Trophoblast cell (in vitro differentiated cells and primary cell): ENCODE measurements around the gene AXIN1.

Experiments
- DNase-seq, 2 donors: peaks; one replicate each; pipeline ENCODE4 v3.0.0-alpha.2; 2016
- H2AFZ ChIP-seq: 2 replicates; pipeline ENCODE4 v1.6.1; 2013; ENCODE audit warnings: low read length, moderate library complexity, mild to moderate bottlenecking; ENCODE audit not compliant: insufficient read depth, poor library complexity
- H2AK5ac ChIP-seq: 2 replicates; pipeline ENCODE4 v1.6.1; 2013; ENCODE audit warnings: mild to moderate bottlenecking, low read length
- H2BK120ac ChIP-seq: 2 replicates; pipeline ENCODE4 v1.6.1; 2013; ENCODE audit warnings: low read length, mild to moderate bottlenecking, moderate library complexity; ENCODE audit not compliant: insufficient read depth, poor library complexity
- H2BK12ac ChIP-seq: 2 replicates; pipeline ENCODE4 v1.6.1; 2013; ENCODE audit warnings: mild to moderate bottlenecking, low read length, moderate library complexity
- H2BK5ac ChIP-seq: 2 replicates; pipeline ENCODE4 v1.6.1; 2013; ENCODE audit warnings: low read length, low read depth, moderate library complexity, mild to moderate bottlenecking; ENCODE audit not compliant: poor library complexity
- H3K14ac ChIP-seq: 2 replicates; pipeline ENCODE4 v1.6.1; 2013; ENCODE audit warnings: mild to moderate bottlenecking, low read length
- H3K18ac ChIP-seq: 2 replicates; pipeline ENCODE4 v1.6.1; 2013; ENCODE audit warnings: mild to moderate bottlenecking, low read length
- H3K23ac ChIP-seq: 2 replicates; pipeline ENCODE4 v1.6.1; 2013; ENCODE audit warnings: low read length
- H3K27ac ChIP-seq: 2 replicates; pipeline ENCODE4 v1.5.1; 2013; ENCODE audit warnings: low read depth, mild to moderate bottlenecking, inconsistent platforms, low read length, moderate library complexity
- H3K27me3 ChIP-seq: 2 replicates; pipeline ENCODE4 v1.6.1; 2013; ENCODE audit warnings: inconsistent platforms, mild to moderate bottlenecking, low read length, moderate library complexity; ENCODE audit not compliant: insufficient read depth
- H3K36me3 ChIP-seq, 2 experiments: 1 replicate in 1 of 2; 2 replicates in 1 of 2; pipeline ENCODE4 v1.6.1; 2013; ENCODE audit warnings: low read length in 2 of 2, mild to moderate bottlenecking in 2 of 2, moderate library complexity in 1 of 2; ENCODE audit not compliant: insufficient read depth in 2 of 2, control insufficient read depth in 1 of 2
- H3K4ac ChIP-seq: 2 replicates; pipeline ENCODE4 v1.6.1; 2013; ENCODE audit warnings: low read depth, mild to moderate bottlenecking, low read length, moderate library complexity
- H3K4me1 ChIP-seq, 2 experiments: 1 replicate in 1 of 2; 2 replicates in 1 of 2; pipeline ENCODE4 v1.6.1; 2013; ENCODE audit warnings: low read length in 2 of 2, mild to moderate bottlenecking in 2 of 2, moderate library complexity in 1 of 2; ENCODE audit not compliant: insufficient read depth in 2 of 2, control insufficient read depth in 1 of 2
- H3K4me2 ChIP-seq: 2 replicates; pipeline ENCODE4 v1.6.1; 2013; ENCODE audit warnings: inconsistent platforms, mild to moderate bottlenecking, low read length, moderate library complexity
- H3K4me3 ChIP-seq: 2 replicates; pipeline ENCODE4 v1.5.1; 2013; ENCODE audit warnings: mild to moderate bottlenecking, low read depth, low read length, inconsistent platforms
- H3K79me1 ChIP-seq: one replicate; pipeline ENCODE4 v1.6.1; 2013; ENCODE audit warnings: low read length
- H3K79me2 ChIP-seq: 2 replicates; pipeline ENCODE4 v1.6.1; 2013; ENCODE audit warnings: low read length, mild to moderate bottlenecking; ENCODE audit not compliant: control insufficient read depth, insufficient read depth, poor library complexity
- H3K9ac ChIP-seq: 2 replicates; pipeline ENCODE4 v1.6.1; 2013; ENCODE audit warnings: mild to moderate bottlenecking, low read length
- H3K9me3 ChIP-seq: 2 replicates; pipeline ENCODE4 v1.6.1; 2013; ENCODE audit warnings: low read depth, mild to moderate bottlenecking, control low read depth, inconsistent platforms, low read length; ENCODE audit not compliant: insufficient read depth
- H4K12ac ChIP-seq: 2 replicates; pipeline ENCODE4 v1.6.1; 2013; ENCODE audit warnings: low read depth, mild to moderate bottlenecking, low read length, moderate library complexity
- H4K8ac ChIP-seq: 2 replicates; pipeline ENCODE4 v1.6.1; 2013; ENCODE audit warnings: low read depth, mild to moderate bottlenecking, low read length, moderate library complexity
- H4K91ac ChIP-seq: one replicate; pipeline ENCODE4 v1.6.1; 2013; ENCODE audit warnings: low read depth, mild to moderate bottlenecking, low read length, moderate library complexity
- WGBS: extraction: QIAGEN DNeasy Blood & Tissue Kit; methylation state at CpG from one replicate; pipeline ENCODE4 v1.1.7; 2013; ENCODE audit warnings: missing lambda C conversion rate; ENCODE audit not compliant: insufficient read length, insufficient coverage; ENCODE audit errors: extremely low coverage; 5-methylcytosine and 5-hydroxymethylcytosine counted together

Gene AXIN1

GRCh38 chr16:359067-359763 is 6.7 kb upstream of the AXIN1 start:
- no CpG with 5 or more reads among the region's 19 CpGs for WGBS
- no peaks in the 10 kb centered on the region for H3K36me3 ChIP-seq
- no peak overlapping the region for H3K23ac ChIP-seq
- H3K79me2 ChIP-seq, result no peaks in the 10 kb centered on the region
- H3K79me1 ChIP-seq, result no peaks in the 10 kb centered on the region
- H3K18ac ChIP-seq, result no peak overlapping the region
- no peak overlapping the region for H4K12ac ChIP-seq
- H2AFZ ChIP-seq, result no peak overlapping the region
- H3K9ac ChIP-seq, result no peak overlapping the region
- DNase-seq, result no peak
- no peak overlapping the region for H3K27ac ChIP-seq
- H3K4me3 ChIP-seq, result no peak overlapping the region
- no peak overlapping the region for H4K91ac ChIP-seq
- no peak overlapping the region for H4K8ac ChIP-seq
- H2BK12ac ChIP-seq, result no peak overlapping the region
- H3K9me3 ChIP-seq, result peaks cover 1% of the 10 kb centered on the region
- H3K27me3 ChIP-seq, result no peaks in the 10 kb centered on the region
- H3K4me2 ChIP-seq, result no peak overlapping the region
- H3K4ac ChIP-seq, result no peak overlapping the region
- no peak overlapping the region for H2BK5ac ChIP-seq
- H3K14ac ChIP-seq, result no peak overlapping the region
- peaks cover 0 to 4% of the 10 kb centered on the region in 2 experiments for H3K4me1 ChIP-seq
- H2AK5ac ChIP-seq, result no peak overlapping the region
- H2BK120ac ChIP-seq, result no peak overlapping the region

- Histone ChIP-seq H3K4ac (no peak overlapping the region), H3K9me3 (peaks cover 1% of the 10 kb centered on the region), H4K8ac (no peak overlapping the region), H3K27me3 (no peaks in the 10 kb centered on the region), H2BK5ac (no peak overlapping the region), H4K12ac (no peak overlapping the region), H2AK5ac (no peak overlapping the region), H3K4me1 (peaks cover 4% of the 10 kb centered on the region in 2 experiments), H2BK120ac (no peak overlapping the region), H3K36me3 (no peaks in the 10 kb centered on the region), H3K14ac (no peak overlapping the region), H4K91ac (no peak overlapping the region), H3K27ac (no peak overlapping the region), H3K9ac (no peak overlapping the region), H3K4me2 (no peak overlapping the region), H3K23ac (no peak overlapping the region), H3K18ac (no peak overlapping the region), H3K79me2 (peaks cover 3% of the 10 kb centered on the region), H3K4me3 (no peak overlapping the region), H3K79me1 (peaks cover 6% of the 10 kb centered on the region), H2AFZ (no peak overlapping the region), H2BK12ac (no peak overlapping the region)
- WGBS, result no CpG with 5 or more reads among the region's 12 CpGs
- no peak for DNase-seq
These were observed 4.2 kb upstream of the AXIN1 start for GRCh38 chr16:356741-357140.

GRCh38 chr16:354971-355461 is 2.5 kb upstream of the AXIN1 start:
- H3K9ac ChIP-seq, result no peak overlapping the region
- H2AFZ ChIP-seq, result no peak overlapping the region
- H2AK5ac ChIP-seq, result no peak overlapping the region
- peaks cover 1% of the 10 kb centered on the region for H3K9me3 ChIP-seq
- no peak overlapping the region for H3K23ac ChIP-seq
- peaks cover 3% of the 10 kb centered on the region for H3K79me2 ChIP-seq
- DNase-seq, result no peak
- H3K4me2 ChIP-seq, result no peak overlapping the region
- no peak overlapping the region for H2BK120ac ChIP-seq
- H3K18ac ChIP-seq, result no peak overlapping the region
- no CpG with 5 or more reads among the region's 10 CpGs for WGBS
- no peak overlapping the region for H2BK5ac ChIP-seq
- no peaks in the 10 kb centered on the region for H3K27me3 ChIP-seq
- peaks cover 6% of the 10 kb centered on the region for H3K79me1 ChIP-seq
- H4K8ac ChIP-seq, result no peak overlapping the region
- H3K4me3 ChIP-seq, result no peak overlapping the region
- no peak overlapping the region for H3K4ac ChIP-seq
- peaks cover 4% of the 10 kb centered on the region in 2 experiments for H3K4me1 ChIP-seq
- H4K91ac ChIP-seq, result no peak overlapping the region
- H2BK12ac ChIP-seq, result no peak overlapping the region
- peaks cover 0 to 3% of the 10 kb centered on the region in 2 experiments for H3K36me3 ChIP-seq
- no peak overlapping the region for H3K14ac ChIP-seq
- H4K12ac ChIP-seq, result no peak overlapping the region
- no peak overlapping the region for H3K27ac ChIP-seq

- no peak overlapping the region for H3K9ac ChIP-seq
- no peak overlapping the region for H2BK5ac ChIP-seq
- peaks cover 6% of the 10 kb centered on the region for H3K79me1 ChIP-seq
- no peak overlapping the region for H3K4me3 ChIP-seq
- no peaks in the 10 kb centered on the region for H3K27me3 ChIP-seq
- no peak overlapping the region for H3K4ac ChIP-seq
- H3K18ac ChIP-seq, result no peak overlapping the region
- no peak overlapping the region for H3K4me2 ChIP-seq
- peaks cover 4% of the 10 kb centered on the region in 2 experiments for H3K4me1 ChIP-seq
- no peak overlapping the region for H2BK120ac ChIP-seq
- H3K14ac ChIP-seq, result no peak overlapping the region
- DNase-seq, result no peak
- no CpG with 5 or more reads among the region's 12 CpGs for WGBS
- no peak overlapping the region for H3K23ac ChIP-seq
- H2BK12ac ChIP-seq, result no peak overlapping the region
- H4K12ac ChIP-seq, result no peak overlapping the region
- H3K36me3 ChIP-seq, result peaks cover 0 to 3% of the 10 kb centered on the region in 2 experiments
- no peak overlapping the region for H4K91ac ChIP-seq
- H3K79me2 ChIP-seq, result peaks cover 3% of the 10 kb centered on the region
- H3K9me3 ChIP-seq, result peaks cover 1% of the 10 kb centered on the region
- H2AFZ ChIP-seq, result no peak overlapping the region
- H3K27ac ChIP-seq, result no peak overlapping the region
- H4K8ac ChIP-seq, result no peak overlapping the region
- no peak overlapping the region for H2AK5ac ChIP-seq
These were observed 1.9 kb upstream of the AXIN1 start for GRCh38 chr16:354291-354881.
